NCI-H187 (cell line): ENCODE measurements around the gene GTPBP8.
"Not testable (repeated sequence)": the region's sequence is repeated elsewhere in the genome, so short reads cannot be mapped to it uniquely, and the experiment has no call there.

Experiments
- DNase-seq, 2 experiments: peaks; one replicate each; lab custom pipeline; 2025; lab: John Stamatoyannopoulos, UW

GTPBP8 gene

GRCh38 chr3:113000691-113001090, 9.9 kb downstream of the GTPBP8 start:
- DNase-seq, result no peak

- no peak for DNase-seq
These were observed 11.3 kb downstream of the GTPBP8 start for GRCh38 chr3:113002037-113002436.

- no peak for DNase-seq
These were observed 11.9 kb downstream of the GTPBP8 start for GRCh38 chr3:113002679-113003078.

- DNase-seq, result no peak
These were observed 14.8 kb downstream of the GTPBP8 start for GRCh38 chr3:113005611-113006010.

GRCh38 chr3:113006359-113007056, 15.7 kb downstream of the GTPBP8 start:
- DNase-seq, result no peak

GRCh38 chr3:113008117-113008516, 17.3 kb downstream of the GTPBP8 start:
- no peak for DNase-seq

GRCh38 chr3:113013593-113013992, 22.8 kb downstream of the GTPBP8 start:
- DNase-seq, result no peak

- DNase-seq, result no peak
These were observed 27.9 kb downstream of the GTPBP8 start for GRCh38 chr3:113018536-113019181.

- DNase-seq, result peak; percentile 51 to 88
These were observed 28.7 kb downstream of the GTPBP8 start for GRCh38 chr3:113019182-113020137.

GRCh38 chr3:113021471-113021870, 30.7 kb downstream of the GTPBP8 start:
- DNase-seq, result no peak

GRCh38 chr3:113034011-113034410, 43.2 kb downstream of the GTPBP8 start:
- DNase-seq, result no peak

GRCh38 chr3:113035387-113035982, 44.7 kb downstream of the GTPBP8 start:
- peak in 1 of 2 experiments; percentile 22 for DNase-seq

- DNase-seq, result no peak
These were observed 47.5 kb downstream of the GTPBP8 start for GRCh38 chr3:113038328-113038727.

GRCh38 chr3:113039546-113039945, 48.8 kb downstream of the GTPBP8 start:
- DNase-seq, result no peak

GRCh38 chr3:113040231-113040630, 49.4 kb downstream of the GTPBP8 start:
- no peak for DNase-seq

- no peak for DNase-seq
These were observed 52.9 kb downstream of the GTPBP8 start for GRCh38 chr3:113043686-113044085.

GRCh38 chr3:113046186-113046965, 55.6 kb downstream of the GTPBP8 start:
- DNase-seq, result not testable (repeated sequence)

GRCh38 chr3:113051302-113051711, 60.5 kb downstream of the GTPBP8 start:
- DNase-seq, result peak; percentile 3 to 69
